ENCODE data around the gene DIP2C.
A peak's percentile ranks its signal among the peaks of the same experiment; 100 is the strongest.

The DIP2C gene

GRCh38 chr10:469947-470338, 219.5 kb downstream of the DIP2C start:
- Histone ChIP-seq H3K4me2 (ENCODE audit: low read length) (no peak overlapping the region), H3K36me3 (ENCODE audit: control insufficient read depth, insufficient read depth, low read length) (no peaks in the 10 kb centered on the region), H3K4me1 (ENCODE audit: control insufficient read depth, low read depth, low read length) (no peaks in the 10 kb centered on the region), H2BK120ac (ENCODE audit: low read depth, low read length) (no peak overlapping the region), H3K18ac (ENCODE audit: low read length) (no peak overlapping the region), H3K56ac (ENCODE audit: low read length) (no peak overlapping the region), H3K4ac (ENCODE audit: low read depth, low read length) (no peak overlapping the region), H3K79me1 (ENCODE audit: low read length) (no peaks in the 10 kb centered on the region), H2AK5ac (ENCODE audit: low read length) (no peak overlapping the region), H4K8ac (ENCODE audit: low read depth, low read length) (no peak overlapping the region), H3K79me2 (ENCODE audit: control insufficient read depth, insufficient read depth, low read length) (no peaks in the 10 kb centered on the region), H2BK15ac (replicated peaks; ENCODE audit: low read depth) (no peak overlapping the region), H3K27ac (ENCODE audit: low read depth, low read length) (no peak overlapping the region), H3K27me3 (ENCODE audit: insufficient read depth, low read length, poor library complexity) (no peaks in the 10 kb centered on the region), H3K23ac (ENCODE audit: low read length) (no peak overlapping the region), H4K5ac (ENCODE audit: low read length) (no peak overlapping the region), H2BK5ac (ENCODE audit: low read length) (no peak overlapping the region), H3K4me3 (ENCODE audit: low read length) (no peak overlapping the region), H3K9ac (ENCODE audit: low read length) (no peak overlapping the region)
- 100% methylated on average over 3 of the region's 10 CpGs for WGBS (ENCODE audit: extremely low coverage, insufficient coverage, low lambda C conversion rate)
- no peak for DNase-seq

GRCh38 chr10:459743-460142, 229.7 kb downstream of the DIP2C start:
- Histone ChIP-seq H2BK5ac (ENCODE audit: low read length) (no peak overlapping the region), H3K4me1 (ENCODE audit: control insufficient read depth, low read depth, low read length) (no peaks in the 10 kb centered on the region), H2AK5ac (ENCODE audit: low read length) (no peak overlapping the region), H4K5ac (ENCODE audit: low read length) (no peak overlapping the region), H4K8ac (ENCODE audit: low read depth, low read length) (no peak overlapping the region), H3K18ac (ENCODE audit: low read length) (no peak overlapping the region), H3K4ac (ENCODE audit: low read depth, low read length) (no peak overlapping the region), H3K4me3 (ENCODE audit: low read length) (no peak overlapping the region), H3K79me1 (ENCODE audit: low read length) (no peaks in the 10 kb centered on the region), H3K27ac (ENCODE audit: low read depth, low read length) (no peak overlapping the region), H3K4me2 (ENCODE audit: low read length) (no peak overlapping the region), H3K27me3 (ENCODE audit: insufficient read depth, low read length, poor library complexity) (no peaks in the 10 kb centered on the region), H2BK120ac (ENCODE audit: low read depth, low read length) (no peak overlapping the region), H3K79me2 (ENCODE audit: control insufficient read depth, insufficient read depth, low read length) (no peaks in the 10 kb centered on the region), H3K23ac (ENCODE audit: low read length) (no peak overlapping the region), H2BK15ac (replicated peaks; ENCODE audit: low read depth) (no peak overlapping the region), H3K36me3 (ENCODE audit: control insufficient read depth, insufficient read depth, low read length) (no peaks in the 10 kb centered on the region), H3K9ac (ENCODE audit: low read length) (no peak overlapping the region), H3K56ac (ENCODE audit: low read length) (no peak overlapping the region)
- WGBS (ENCODE audit: extremely low coverage, insufficient coverage, low lambda C conversion rate) = no CpG with 5 or more reads among the region's 12 CpGs
- DNase-seq = no peak

- H3K79me2 ChIP-seq (ENCODE audit: control insufficient read depth, insufficient read depth, low read length) = no peaks in the 10 kb centered on the region
- no peak overlapping the region for H3K4ac ChIP-seq (ENCODE audit: low read depth, low read length)
- H3K18ac ChIP-seq (ENCODE audit: low read length) = no peak overlapping the region
- no peak overlapping the region for H3K4me2 ChIP-seq (ENCODE audit: low read length)
- H3K79me1 ChIP-seq (ENCODE audit: low read length) = no peaks in the 10 kb centered on the region
- no peaks in the 10 kb centered on the region for H3K27me3 ChIP-seq (ENCODE audit: insufficient read depth, low read length, poor library complexity)
- no peak overlapping the region for H4K5ac ChIP-seq (ENCODE audit: low read length)
- no peak for DNase-seq
- H2AK5ac ChIP-seq (ENCODE audit: low read length) = no peak overlapping the region
- no peak overlapping the region for H3K27ac ChIP-seq (ENCODE audit: low read depth, low read length)
- no CpG with 5 or more reads among the region's 21 CpGs for WGBS (ENCODE audit: extremely low coverage, insufficient coverage, low lambda C conversion rate)
- H3K9ac ChIP-seq (ENCODE audit: low read length) = no peak overlapping the region
- no peak overlapping the region for H4K8ac ChIP-seq (ENCODE audit: low read depth, low read length)
- no peak overlapping the region for H3K23ac ChIP-seq (ENCODE audit: low read length)
- H3K4me1 ChIP-seq (ENCODE audit: control insufficient read depth, low read depth, low read length) = no peaks in the 10 kb centered on the region
- H3K36me3 ChIP-seq (ENCODE audit: control insufficient read depth, insufficient read depth, low read length) = no peaks in the 10 kb centered on the region
- no peak overlapping the region for H2BK5ac ChIP-seq (ENCODE audit: low read length)
- H3K56ac ChIP-seq (ENCODE audit: low read length) = no peak overlapping the region
- H3K4me3 ChIP-seq (ENCODE audit: low read length) = no peak overlapping the region
- no peak overlapping the region for H2BK15ac ChIP-seq (replicated peaks; ENCODE audit: low read depth)
- no peak overlapping the region for H2BK120ac ChIP-seq (ENCODE audit: low read depth, low read length)
Measured at GRCh38 chr10:458421-458851, 231.0 kb downstream of the DIP2C start.

GRCh38 chr10:456486-456885, 233.0 kb downstream of the DIP2C start:
- Histone ChIP-seq H3K27me3 (ENCODE audit: insufficient read depth, low read length, poor library complexity) (no peaks in the 10 kb centered on the region), H3K36me3 (ENCODE audit: control insufficient read depth, insufficient read depth, low read length) (no peaks in the 10 kb centered on the region), H4K8ac (ENCODE audit: low read depth, low read length) (no peak overlapping the region), H4K5ac (ENCODE audit: low read length) (no peak overlapping the region), H3K79me2 (ENCODE audit: control insufficient read depth, insufficient read depth, low read length) (no peaks in the 10 kb centered on the region), H3K4me1 (ENCODE audit: control insufficient read depth, low read depth, low read length) (no peaks in the 10 kb centered on the region), H3K56ac (ENCODE audit: low read length) (no peak overlapping the region), H3K4ac (ENCODE audit: low read depth, low read length) (no peak overlapping the region), H3K4me3 (ENCODE audit: low read length) (no peak overlapping the region), H2BK5ac (ENCODE audit: low read length) (no peak overlapping the region), H2BK120ac (ENCODE audit: low read depth, low read length) (no peak overlapping the region), H3K27ac (ENCODE audit: low read depth, low read length) (no peak overlapping the region), H3K4me2 (ENCODE audit: low read length) (no peak overlapping the region), H3K18ac (ENCODE audit: low read length) (no peak overlapping the region), H2AK5ac (ENCODE audit: low read length) (no peak overlapping the region), H3K79me1 (ENCODE audit: low read length) (no peaks in the 10 kb centered on the region), H3K9ac (ENCODE audit: low read length) (no peak overlapping the region), H3K23ac (ENCODE audit: low read length) (no peak overlapping the region), H2BK15ac (replicated peaks; ENCODE audit: low read depth) (no peak overlapping the region)
- no CpG with 5 or more reads among the region's 8 CpGs for WGBS (ENCODE audit: extremely low coverage, insufficient coverage, low lambda C conversion rate)
- DNase-seq = no peak

DNA sequence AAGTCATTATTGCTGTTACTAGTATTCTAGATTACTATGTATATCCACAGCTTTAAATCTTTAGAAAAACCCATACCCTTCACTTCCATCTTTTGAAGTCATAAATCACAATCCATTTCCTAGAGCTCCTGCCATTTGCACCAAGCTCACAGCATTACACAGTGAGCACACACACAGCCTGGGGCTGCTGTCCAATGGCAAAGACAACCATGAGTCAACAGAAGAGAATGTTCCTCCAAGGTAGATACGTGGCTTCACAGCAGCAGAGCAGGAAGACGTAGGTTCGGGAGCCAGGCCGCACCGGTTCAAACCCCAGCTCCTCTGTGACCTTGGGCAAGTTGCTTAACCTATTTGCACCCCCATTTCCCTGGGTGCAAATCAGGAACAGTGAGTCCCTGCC, 234.6 kb downstream of the DIP2C start:
- H2BK120ac ChIP-seq (ENCODE audit: low read depth, low read length) = no peak overlapping the region
- no peak overlapping the region for H4K8ac ChIP-seq (ENCODE audit: low read depth, low read length)
- H3K18ac ChIP-seq (ENCODE audit: low read length) = no peak overlapping the region
- no peaks in the 10 kb centered on the region for H3K36me3 ChIP-seq (ENCODE audit: control insufficient read depth, insufficient read depth, low read length)
- peak; percentile 75 for DNase-seq
- H3K27ac ChIP-seq (ENCODE audit: low read depth, low read length) = no peak overlapping the region
- H4K5ac ChIP-seq (ENCODE audit: low read length) = no peak overlapping the region
- H2BK5ac ChIP-seq (ENCODE audit: low read length) = no peak overlapping the region
- no peaks in the 10 kb centered on the region for H3K4me1 ChIP-seq (ENCODE audit: control insufficient read depth, low read depth, low read length)
- no peaks in the 10 kb centered on the region for H3K27me3 ChIP-seq (ENCODE audit: insufficient read depth, low read length, poor library complexity)
- H2BK15ac ChIP-seq (replicated peaks; ENCODE audit: low read depth) = no peak overlapping the region
- no peak overlapping the region for H2AK5ac ChIP-seq (ENCODE audit: low read length)
- H3K79me2 ChIP-seq (ENCODE audit: control insufficient read depth, insufficient read depth, low read length) = no peaks in the 10 kb centered on the region
- no peak overlapping the region for H3K4me3 ChIP-seq (ENCODE audit: low read length)
- no CpG with 5 or more reads among the region's 5 CpGs for WGBS (ENCODE audit: extremely low coverage, insufficient coverage, low lambda C conversion rate)
- no peaks in the 10 kb centered on the region for H3K79me1 ChIP-seq (ENCODE audit: low read length)
- no peak overlapping the region for H3K4ac ChIP-seq (ENCODE audit: low read depth, low read length)
- H3K23ac ChIP-seq (ENCODE audit: low read length) = no peak overlapping the region
- no peak overlapping the region for H3K56ac ChIP-seq (ENCODE audit: low read length)
- H3K9ac ChIP-seq (ENCODE audit: low read length) = no peak overlapping the region
- H3K4me2 ChIP-seq (ENCODE audit: low read length) = no peak overlapping the region

- H2BK15ac ChIP-seq (replicated peaks; ENCODE audit: low read depth) = no peak overlapping the region
- no peaks in the 10 kb centered on the region for H3K4me1 ChIP-seq (ENCODE audit: control insufficient read depth, low read depth, low read length)
- no peak overlapping the region for H3K4me3 ChIP-seq (ENCODE audit: low read length)
- H4K8ac ChIP-seq (ENCODE audit: low read depth, low read length) = no peak overlapping the region
- no peaks in the 10 kb centered on the region for H3K79me1 ChIP-seq (ENCODE audit: low read length)
- no peaks in the 10 kb centered on the region for H3K27me3 ChIP-seq (ENCODE audit: insufficient read depth, low read length, poor library complexity)
- whole genome bisulfite sequencing (ENCODE audit: extremely low coverage, insufficient coverage, low lambda C conversion rate) = no CpG with 5 or more reads among the region's 3 CpGs
- no peak overlapping the region for H3K56ac ChIP-seq (ENCODE audit: low read length)
- H3K27ac ChIP-seq (ENCODE audit: low read depth, low read length) = no peak overlapping the region
- no peak overlapping the region for H3K4ac ChIP-seq (ENCODE audit: low read depth, low read length)
- no peaks in the 10 kb centered on the region for H3K36me3 ChIP-seq (ENCODE audit: control insufficient read depth, insufficient read depth, low read length)
- H3K9ac ChIP-seq (ENCODE audit: low read length) = no peak overlapping the region
- H2BK120ac ChIP-seq (ENCODE audit: low read depth, low read length) = no peak overlapping the region
- no peak overlapping the region for H2BK5ac ChIP-seq (ENCODE audit: low read length)
- no peak overlapping the region for H2AK5ac ChIP-seq (ENCODE audit: low read length)
- H3K4me2 ChIP-seq (ENCODE audit: low read length) = no peak overlapping the region
- H3K79me2 ChIP-seq (ENCODE audit: control insufficient read depth, insufficient read depth, low read length) = no peaks in the 10 kb centered on the region
- H4K5ac ChIP-seq (ENCODE audit: low read length) = no peak overlapping the region
- DNase-seq = no peak
- no peak overlapping the region for H3K23ac ChIP-seq (ENCODE audit: low read length)
- no peak overlapping the region for H3K18ac ChIP-seq (ENCODE audit: low read length)
Measured at GRCh38 chr10:453647-454046, 235.8 kb downstream of the DIP2C start.
